SU-DHL-6 (cell line): ENCODE results near the gene NOTCH2.
"Not testable (repeated sequence)": the region's sequence is repeated elsewhere in the genome, so short reads cannot be mapped to it uniquely, and the experiment has no call there.

Experiments
- EZH2phosphoT487 ChIP-seq: fragments of 200-600 bp; sonication (generic), shearing (Covaris generic); conservative IDR thresholded peaks from 2 replicates; pipeline ENCODE4 v1.6.1; 2018; ENCODE audit warnings: mild to moderate bottlenecking, antibody characterized with exemption, low read length, moderate library complexity, mixed read lengths
- TF ChIP-seq, protein P1 (sequence below): fragments of 200-600 bp; sonication (generic); IDR thresholded peaks from one replicate; pipeline ENCODE4 v1.5.1; 2017; ENCODE audit warnings: antibody characterized with exemption, mild to moderate bottlenecking, low read length, moderate library complexity; ENCODE audit not compliant: insufficient read depth, poor library complexity, severe bottlenecking

DNA sequence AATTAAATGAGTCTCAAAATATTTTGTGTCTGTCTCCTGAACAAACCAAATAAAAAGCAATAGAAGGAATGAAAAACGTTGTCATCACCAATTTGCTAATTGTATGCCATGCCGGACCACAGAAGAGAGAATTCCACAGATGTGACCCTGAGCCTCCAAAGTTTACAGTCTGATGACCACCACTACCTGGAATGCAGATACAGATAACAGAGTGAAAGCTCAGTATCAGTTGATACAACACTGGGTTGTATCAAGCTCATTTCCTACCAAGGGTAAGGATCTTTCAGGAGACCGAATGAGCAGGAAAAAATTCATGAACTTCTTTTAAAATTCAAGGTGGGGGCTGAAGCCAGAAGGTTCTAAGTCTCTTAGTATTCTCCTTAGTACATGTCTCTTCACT, 42.3 kb upstream of the NOTCH2 start:
- TF ChIP-seq, protein P1, sequence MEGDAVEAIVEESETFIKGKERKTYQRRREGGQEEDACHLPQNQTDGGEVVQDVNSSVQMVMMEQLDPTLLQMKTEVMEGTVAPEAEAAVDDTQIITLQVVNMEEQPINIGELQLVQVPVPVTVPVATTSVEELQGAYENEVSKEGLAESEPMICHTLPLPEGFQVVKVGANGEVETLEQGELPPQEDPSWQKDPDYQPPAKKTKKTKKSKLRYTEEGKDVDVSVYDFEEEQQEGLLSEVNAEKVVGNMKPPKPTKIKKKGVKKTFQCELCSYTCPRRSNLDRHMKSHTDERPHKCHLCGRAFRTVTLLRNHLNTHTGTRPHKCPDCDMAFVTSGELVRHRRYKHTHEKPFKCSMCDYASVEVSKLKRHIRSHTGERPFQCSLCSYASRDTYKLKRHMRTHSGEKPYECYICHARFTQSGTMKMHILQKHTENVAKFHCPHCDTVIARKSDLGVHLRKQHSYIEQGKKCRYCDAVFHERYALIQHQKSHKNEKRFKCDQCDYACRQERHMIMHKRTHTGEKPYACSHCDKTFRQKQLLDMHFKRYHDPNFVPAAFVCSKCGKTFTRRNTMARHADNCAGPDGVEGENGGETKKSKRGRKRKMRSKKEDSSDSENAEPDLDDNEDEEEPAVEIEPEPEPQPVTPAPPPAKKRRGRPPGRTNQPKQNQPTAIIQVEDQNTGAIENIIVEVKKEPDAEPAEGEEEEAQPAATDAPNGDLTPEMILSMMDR, result not testable (repeated sequence)
- TF ChIP-seq EZH2phosphoT487, result not testable (repeated sequence)
